Muscle layer of colon (tissue), 2 donors: Measurements from ENCODE around the gene ZSWIM2.

Source experiments
- H3K27ac ChIP-seq: one replicate; pipeline ENCODE4 v1.7.0; 2013; ENCODE audit warnings: low read depth, mild to moderate bottlenecking, low read length, moderate library complexity
- H3K27me3 ChIP-seq, 2 donors: one replicate each; pipeline ENCODE4 v1.7.0; 2013; ENCODE audit warnings: low read length in 2 of 2, mild to moderate bottlenecking in 2 of 2; ENCODE audit not compliant: insufficient read depth in 2 of 2, control insufficient read depth in 1 of 2
- H3K36me3 ChIP-seq: one replicate; pipeline ENCODE4 v1.7.0; 2013; ENCODE audit warnings: mild to moderate bottlenecking, low read length; ENCODE audit not compliant: insufficient read depth
- H3K4me1 ChIP-seq: one replicate; pipeline ENCODE4 v1.7.0; 2013; ENCODE audit warnings: mild to moderate bottlenecking, low read length; ENCODE audit not compliant: insufficient read depth
- H3K4me3 ChIP-seq, 2 donors: one replicate each; pipeline ENCODE4 v1.7.0; 2013; ENCODE audit warnings: low read length in 2 of 2, low read depth in 1 of 2, mild to moderate bottlenecking in 1 of 2, moderate library complexity in 1 of 2
- H3K9ac ChIP-seq: one replicate; pipeline ENCODE4 v1.7.0; 2013; ENCODE audit warnings: low read length
- H3K9me3 ChIP-seq: one replicate; pipeline ENCODE4 v1.7.0; 2013; ENCODE audit warnings: mild to moderate bottlenecking, low read length
- donor health status: abdominal sarcoma.
- donor health status: Adenocarcinoma of cecum.

ZSWIM2 gene

DNA sequence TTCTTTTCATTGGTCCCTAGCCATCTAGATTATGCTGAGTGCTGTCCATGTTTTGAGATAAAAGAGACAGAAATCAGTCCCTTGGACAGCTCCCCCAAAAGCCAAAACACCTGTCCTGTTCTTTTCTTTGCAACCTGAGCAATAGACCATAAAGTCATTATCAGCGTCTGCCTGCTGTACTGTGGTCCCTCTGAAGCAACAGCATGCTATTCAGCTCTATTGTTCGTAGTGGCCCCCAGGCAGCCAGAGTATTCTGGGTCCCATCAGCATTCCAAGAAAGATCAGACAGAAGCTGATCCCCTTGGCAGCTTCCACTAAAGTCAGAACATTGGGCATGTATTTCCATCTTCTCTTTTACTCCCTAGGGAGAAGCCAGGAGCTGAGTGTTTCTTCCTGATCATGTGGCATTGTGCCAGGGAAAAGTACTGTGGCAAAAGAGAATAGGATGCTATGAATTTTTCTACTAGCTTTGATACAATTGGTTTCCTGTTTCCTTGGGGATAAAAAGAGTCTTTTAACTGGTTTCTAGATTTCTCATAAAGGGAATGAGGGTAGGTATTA lies 33.6 kb upstream of the ZSWIM2 start:
- no peaks in the 10 kb centered on the region for H3K4me1 ChIP-seq
- no peaks in the 10 kb centered on the region for H3K27me3 ChIP-seq
- H3K36me3 ChIP-seq: no peaks in the 10 kb centered on the region
- H3K9ac ChIP-seq: no peak overlapping the region
- H3K27ac ChIP-seq: no peak overlapping the region
- no peak overlapping the region for H3K4me3 ChIP-seq
- no peaks in the 10 kb centered on the region for H3K9me3 ChIP-seq

DNA sequence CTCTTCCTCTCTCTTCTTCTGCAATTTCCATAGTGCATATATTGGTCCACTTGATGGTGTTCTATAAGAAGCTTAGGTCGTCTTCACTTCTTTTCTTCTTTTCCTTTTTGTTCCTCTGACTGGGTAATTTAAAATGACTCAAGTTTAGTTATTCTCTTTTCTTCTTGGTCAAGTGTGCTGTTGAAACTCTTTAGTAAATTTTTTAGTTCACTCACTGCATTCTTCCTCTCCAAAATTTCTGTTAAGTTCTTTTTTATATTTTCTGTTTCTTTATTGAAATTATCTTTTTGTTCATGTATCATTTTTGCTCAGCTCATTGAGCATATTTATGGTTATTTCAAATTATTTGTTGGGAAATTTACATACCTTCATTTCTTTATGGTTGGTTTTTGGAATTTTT lies 32.7 kb upstream of the ZSWIM2 start:
- no peak overlapping the region for H3K27ac ChIP-seq
- H3K9ac ChIP-seq: no peak overlapping the region
- H3K36me3 ChIP-seq: no peaks in the 10 kb centered on the region
- no peaks in the 10 kb centered on the region for H3K9me3 ChIP-seq
- H3K4me3 ChIP-seq: no peak overlapping the region
- no peaks in the 10 kb centered on the region for H3K27me3 ChIP-seq
- H3K4me1 ChIP-seq: no peaks in the 10 kb centered on the region

DNA sequence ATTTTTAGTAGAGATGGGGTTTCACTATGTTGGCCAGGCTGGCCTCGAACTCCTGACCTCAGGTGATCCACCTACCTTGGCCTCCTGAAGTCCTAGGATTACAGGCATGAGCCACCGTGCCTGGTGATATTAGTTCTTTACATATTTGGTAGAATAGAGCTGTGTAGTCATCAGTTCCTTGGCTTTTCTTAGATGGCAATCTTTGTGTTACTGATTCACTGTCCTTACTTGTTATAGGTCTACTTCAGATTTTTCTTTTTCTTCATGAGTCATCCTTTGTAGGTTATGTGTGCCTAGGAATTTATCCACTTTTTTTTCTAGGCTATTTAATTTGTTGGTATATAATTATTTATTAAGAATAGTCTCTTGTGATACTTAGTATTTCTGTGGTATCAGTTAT lies 30.3 kb upstream of the ZSWIM2 start:
- H3K4me3 ChIP-seq: no peak overlapping the region
- H3K36me3 ChIP-seq: no peaks in the 10 kb centered on the region
- no peak overlapping the region for H3K9ac ChIP-seq

DNA sequence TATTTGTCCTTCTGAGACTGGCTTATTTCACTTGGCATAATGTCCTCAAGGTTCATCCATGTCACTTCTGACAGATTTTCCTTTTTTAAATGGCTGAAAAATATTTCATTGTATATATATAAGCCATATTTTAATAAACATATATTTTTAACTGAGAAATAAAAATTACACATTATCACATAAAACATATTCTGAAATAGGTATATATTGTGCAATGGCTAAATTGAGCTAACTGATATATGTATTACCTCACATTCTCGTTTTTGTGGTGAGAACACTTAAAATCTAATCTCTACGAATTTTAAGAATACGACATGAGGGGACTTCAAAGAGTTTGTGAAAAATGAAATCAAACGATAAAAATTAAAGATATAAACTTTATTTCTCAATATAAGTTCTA lies 25.7 kb upstream of the ZSWIM2 start:
- Histone ChIP-seq H3K36me3 (no peaks in the 10 kb centered on the region), H3K27me3 (no peaks in the 10 kb centered on the region), H3K9me3 (no peaks in the 10 kb centered on the region), H3K4me1 (no peaks in the 10 kb centered on the region), H3K9ac (no peak overlapping the region), H3K4me3 (no peak overlapping the region), H3K27ac (no peak overlapping the region)

More for the DNA sequence above, 30.3 kb upstream of the ZSWIM2 start:
- H3K27me3 ChIP-seq: no peaks in the 10 kb centered on the region
- H3K27ac ChIP-seq: no peak overlapping the region
- no peaks in the 10 kb centered on the region for H3K9me3 ChIP-seq
- H3K4me1 ChIP-seq: no peaks in the 10 kb centered on the region

DNA sequence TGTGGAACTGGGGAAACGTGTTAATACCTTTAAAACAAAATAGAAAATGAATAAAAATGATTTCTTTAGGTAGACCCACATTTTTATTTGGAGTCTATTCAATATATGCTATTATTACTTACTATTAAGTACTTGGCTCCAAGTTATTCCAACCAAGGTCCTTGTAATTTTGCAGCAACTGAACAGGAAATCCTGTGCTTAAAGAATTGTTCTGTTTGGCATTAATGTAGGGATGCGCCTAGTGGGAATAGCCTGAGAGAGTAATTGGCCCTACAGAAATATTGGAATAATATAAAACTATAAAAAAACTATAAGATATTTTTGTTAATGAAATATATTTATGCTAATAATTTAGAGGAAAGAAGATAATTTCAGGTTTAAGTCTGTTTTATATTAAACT lies 22.9 kb upstream of the ZSWIM2 start:
- no peaks in the 10 kb centered on the region for H3K27me3 ChIP-seq

DNA sequence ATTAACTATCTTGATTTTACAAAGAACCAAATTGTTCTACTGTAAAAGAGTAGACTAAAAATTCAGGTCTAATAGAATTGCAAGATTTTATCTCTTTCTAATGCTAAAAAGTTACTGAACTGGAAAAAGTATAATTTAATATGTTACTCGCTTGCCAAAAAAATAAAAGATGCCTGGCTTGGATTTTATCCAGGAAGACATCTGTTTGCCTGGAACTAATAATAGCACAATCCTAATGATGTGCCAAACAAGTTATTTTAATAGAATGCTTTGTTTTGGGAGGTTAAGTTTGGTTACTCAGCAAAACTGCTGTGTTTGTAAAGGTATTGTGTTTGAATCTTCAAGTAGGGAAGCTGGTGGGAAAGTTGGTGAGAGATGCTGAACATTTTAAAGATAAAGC lies 19.4 kb upstream of the ZSWIM2 start:
- Histone ChIP-seq H3K36me3 (no peaks in the 10 kb centered on the region), H3K9me3 (no peaks in the 10 kb centered on the region), H3K27me3 (no peaks in the 10 kb centered on the region), H3K4me1 (no peaks in the 10 kb centered on the region), H3K4me3 (no peak overlapping the region), H3K9ac (no peak overlapping the region), H3K27ac (no peak overlapping the region)

More for the DNA sequence above, 22.9 kb upstream of the ZSWIM2 start:
- Histone ChIP-seq H3K9ac (no peak overlapping the region), H3K4me1 (no peaks in the 10 kb centered on the region), H3K9me3 (no peaks in the 10 kb centered on the region), H3K4me3 (no peak overlapping the region), H3K27ac (no peak overlapping the region), H3K36me3 (no peaks in the 10 kb centered on the region)

DNA sequence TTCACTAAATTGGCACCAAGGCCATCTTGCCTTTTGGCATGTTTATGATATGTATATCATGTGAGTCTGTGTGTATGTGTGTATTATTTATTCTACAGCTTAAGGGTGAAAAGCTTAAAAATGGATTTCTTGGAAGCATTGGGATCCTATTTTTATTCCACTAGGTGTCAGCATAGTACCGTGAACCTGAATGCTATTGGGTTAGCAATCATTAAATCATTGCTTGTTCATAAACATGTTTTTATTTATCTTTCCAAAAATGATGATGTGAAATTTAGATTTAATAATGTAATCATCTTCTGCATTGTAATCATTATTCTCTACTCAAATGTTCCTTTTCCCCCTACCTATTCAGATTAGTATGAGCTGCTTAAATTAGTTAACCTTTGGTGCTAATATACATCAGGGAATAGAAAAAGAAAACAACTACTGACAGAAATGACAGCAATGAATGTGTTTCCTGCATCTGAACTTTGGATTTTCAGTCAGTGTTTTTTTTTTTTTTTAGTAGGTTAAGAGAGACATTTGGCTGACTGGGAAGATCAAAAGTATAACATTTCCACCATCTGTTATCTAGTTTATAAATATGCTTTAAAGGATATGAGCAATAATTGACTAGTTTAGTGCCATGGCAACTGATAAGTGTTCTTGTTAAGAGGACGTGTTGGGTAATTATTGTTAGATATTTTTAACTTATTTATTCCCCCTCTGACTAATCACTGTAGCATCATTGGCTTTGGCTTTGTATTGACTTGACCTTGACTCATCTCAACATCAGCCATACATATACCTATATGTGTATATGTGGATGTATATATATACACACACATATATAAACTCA lies 14.1 kb upstream of the ZSWIM2 start:
- no peak overlapping the region for H3K9ac ChIP-seq
- no peaks in the 10 kb centered on the region for H3K4me1 ChIP-seq
- H3K4me3 ChIP-seq: no peak overlapping the region
- no peaks in the 10 kb centered on the region for H3K36me3 ChIP-seq
- no peaks in the 10 kb centered on the region for H3K27me3 ChIP-seq
- H3K27ac ChIP-seq: no peak overlapping the region
- H3K9me3 ChIP-seq: no peaks in the 10 kb centered on the region

DNA sequence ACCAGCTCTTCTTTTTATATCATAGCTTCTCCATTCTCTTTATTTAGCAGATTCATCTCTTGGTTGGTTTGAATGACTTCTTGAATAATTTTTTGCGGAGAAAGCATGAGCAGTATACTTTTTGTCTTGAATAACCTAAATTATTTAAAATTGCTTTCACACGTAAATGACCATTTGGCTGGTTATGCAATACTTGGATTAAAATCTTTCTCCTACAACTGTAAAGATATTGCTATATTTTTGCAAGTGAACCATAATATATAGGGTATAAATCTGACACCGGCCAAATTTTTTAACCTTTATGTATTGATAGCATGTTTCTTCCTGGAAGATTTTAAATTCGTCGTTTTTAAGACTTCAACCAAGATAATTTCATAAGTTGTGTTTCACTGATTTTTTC lies 6.2 kb upstream of the ZSWIM2 start:
- Histone ChIP-seq H3K36me3 (no peaks in the 10 kb centered on the region), H3K27me3 (no peaks in the 10 kb centered on the region), H3K4me3 (no peak overlapping the region), H3K27ac (no peak overlapping the region), H3K9ac (no peak overlapping the region), H3K4me1 (no peaks in the 10 kb centered on the region), H3K9me3 (no peaks in the 10 kb centered on the region)

DNA sequence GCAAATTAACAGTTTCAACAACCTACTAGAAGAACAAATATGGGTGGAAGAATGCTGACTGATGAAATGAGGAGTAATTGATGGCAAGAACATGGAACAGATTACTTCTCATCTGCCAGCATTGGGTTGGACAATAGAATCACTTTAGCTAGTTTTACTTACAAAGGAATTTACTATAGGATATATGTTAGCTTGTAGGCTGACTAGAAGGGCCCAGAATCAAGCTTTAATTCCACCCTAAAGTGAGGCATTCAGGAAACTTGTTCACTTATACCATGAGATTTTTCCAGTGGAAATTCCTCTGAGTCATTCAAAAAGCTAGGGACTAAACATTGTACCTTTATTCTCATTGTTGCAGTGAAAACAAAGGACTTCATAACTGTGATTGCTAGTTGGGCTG lies 5.0 kb upstream of the ZSWIM2 start:
- Histone ChIP-seq H3K9me3 (no peaks in the 10 kb centered on the region), H3K27ac (no peak overlapping the region), H3K36me3 (no peaks in the 10 kb centered on the region), H3K9ac (no peak overlapping the region), H3K4me1 (no peaks in the 10 kb centered on the region), H3K27me3 (no peaks in the 10 kb centered on the region), H3K4me3 (no peak overlapping the region)

DNA sequence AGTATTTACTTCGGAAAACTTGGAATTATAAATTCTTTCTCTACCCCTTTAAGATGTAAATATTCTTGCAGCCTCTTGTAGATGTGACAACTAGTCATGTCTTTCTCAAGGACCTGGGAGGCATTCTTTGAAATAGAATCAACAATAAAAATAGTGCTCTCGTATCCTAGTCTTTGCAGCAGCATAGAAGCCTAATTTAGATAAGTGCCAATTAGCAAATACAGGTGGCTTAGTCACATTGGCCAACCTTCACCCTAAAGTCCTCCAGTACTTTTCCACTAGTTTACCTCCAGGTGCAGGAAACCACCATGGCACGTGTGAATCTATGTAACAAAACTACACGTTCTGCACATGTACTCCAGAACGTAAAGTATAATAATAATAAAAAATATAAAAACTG lies 3.5 kb upstream of the ZSWIM2 start:
- Histone ChIP-seq H3K27me3 (no peaks in the 10 kb centered on the region), H3K27ac (no peak overlapping the region), H3K36me3 (no peaks in the 10 kb centered on the region), H3K9me3 (no peaks in the 10 kb centered on the region), H3K9ac (no peak overlapping the region), H3K4me3 (no peak overlapping the region), H3K4me1 (no peaks in the 10 kb centered on the region)

DNA sequence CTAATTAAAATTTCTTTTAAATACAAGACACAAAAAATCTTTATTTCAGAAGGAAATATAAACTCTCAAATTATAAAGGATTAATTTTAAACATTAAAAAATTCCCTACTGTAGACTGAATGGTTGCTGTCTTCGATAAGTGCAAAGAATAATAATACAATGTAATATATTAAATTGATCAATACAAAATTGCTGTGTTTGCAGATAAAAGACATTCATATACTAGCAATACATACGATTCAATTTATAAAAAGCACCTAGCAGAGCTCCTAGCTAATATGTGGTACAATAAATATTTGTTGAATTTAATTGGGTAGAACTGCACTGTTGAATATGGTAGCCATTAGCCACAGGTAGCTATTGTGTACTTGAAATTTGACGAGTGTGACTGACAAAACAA lies 6.6 kb downstream of the ZSWIM2 start:
- H3K4me1 ChIP-seq: no peaks in the 10 kb centered on the region
- H3K27me3 ChIP-seq: no peaks in the 10 kb centered on the region

DNA sequence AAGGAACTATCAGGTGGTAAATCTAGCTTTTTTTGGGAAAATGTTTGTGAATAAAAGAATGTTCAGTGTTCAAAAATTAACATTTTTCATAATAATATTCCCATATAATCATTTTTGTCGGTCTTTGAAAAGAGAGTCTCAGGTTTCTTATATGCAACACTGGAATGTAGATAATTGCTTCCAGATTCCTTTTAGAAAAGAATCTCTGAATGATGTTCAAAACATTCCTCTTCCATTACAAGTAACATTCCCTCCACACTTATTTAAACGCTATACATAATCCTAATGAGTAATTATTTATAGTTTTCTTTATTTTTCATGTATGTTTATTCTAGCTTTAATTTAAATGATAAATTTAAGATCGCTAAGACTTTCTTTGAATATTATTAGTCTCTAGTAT lies 7.0 kb downstream of the ZSWIM2 start:
- Histone ChIP-seq H3K36me3 (no peaks in the 10 kb centered on the region), H3K27me3 (no peaks in the 10 kb centered on the region), H3K4me1 (no peaks in the 10 kb centered on the region), H3K9ac (no peak overlapping the region), H3K9me3 (no peaks in the 10 kb centered on the region), H3K27ac (no peak overlapping the region), H3K4me3 (no peak overlapping the region)

More for the DNA sequence above, 6.6 kb downstream of the ZSWIM2 start:
- Histone ChIP-seq H3K9ac (no peak overlapping the region), H3K27ac (no peak overlapping the region), H3K4me3 (no peak overlapping the region), H3K36me3 (no peaks in the 10 kb centered on the region), H3K9me3 (no peaks in the 10 kb centered on the region)
